WTC11 (cell line): ENCODE results near the gene MMS19.

Source experiments
- CREM ChIP-seq: sonication (generic); formaldehyde crosslinking; IDR thresholded peaks from 2 replicates; pipeline ENCODE4 v1.8.1; 2022; ENCODE audit warnings: mild to moderate bottlenecking, missing genetic modification reagents, moderate library complexity
- E2F1 ChIP-seq: sonication (generic); formaldehyde crosslinking; IDR thresholded peaks from 2 replicates; pipeline ENCODE4 v1.8.0; 2022; ENCODE audit warnings: mild to moderate bottlenecking, missing genetic modification reagents
- ERG ChIP-seq: fragments of 250-450 bp; sonication (Bioruptor Pico); IDR thresholded peaks from 2 replicates; pipeline ENCODE4 v1.8.0; 2021; ENCODE audit warnings: mild to moderate bottlenecking
- NFYB ChIP-seq: sonication (generic); formaldehyde crosslinking; conservative IDR thresholded peaks from 2 replicates; pipeline ENCODE4 v1.8.0; 2022; ENCODE audit warnings: low read depth, missing genetic modification reagents
- NR2C2 ChIP-seq: sonication (generic); formaldehyde crosslinking; IDR thresholded peaks from 2 replicates; pipeline ENCODE4 v1.8.0; 2022; ENCODE audit warnings: mild to moderate bottlenecking, missing genetic modification reagents
- SMAD4 ChIP-seq: sonication (generic); formaldehyde crosslinking; IDR thresholded peaks from 2 replicates; pipeline ENCODE4 v1.8.0; 2022; ENCODE audit warnings: mild to moderate bottlenecking, missing genetic modification reagents
- TCF7 ChIP-seq: sonication (generic); formaldehyde crosslinking; IDR thresholded peaks from 2 replicates; pipeline ENCODE4 v1.8.0; 2022; ENCODE audit warnings: mild to moderate bottlenecking, low read depth, missing genetic modification reagents, moderate library complexity
- ZNF425 ChIP-seq: fragments of 250-450 bp; sonication (Bioruptor Pico); conservative IDR thresholded peaks from 2 replicates; pipeline ENCODE4 v1.9.0; 2021; ENCODE audit warnings: mild to moderate bottlenecking
- TF ChIP-seq, protein P1 (sequence below): fragments of 200-600 bp; IDR thresholded peaks from 2 replicates; pipeline ENCODE4 v1.8.0; 2022; ENCODE audit warnings: antibody characterized with exemption
- TF ChIP-seq, protein P2 (sequence below): sonication (generic); formaldehyde crosslinking; IDR thresholded peaks from 2 replicates; pipeline ENCODE4 v1.8.1; 2023; ENCODE audit warnings: mild to moderate bottlenecking, missing genetic modification reagents
- TF ChIP-seq, protein P3 (sequence below): sonication (generic); formaldehyde crosslinking; IDR thresholded peaks from 2 replicates; pipeline ENCODE4 v1.8.0; 2022; ENCODE audit warnings: mild to moderate bottlenecking, missing genetic modification reagents
- TF ChIP-seq, protein P4 (sequence below): sonication (generic); formaldehyde crosslinking; conservative IDR thresholded peaks from 2 replicates; pipeline ENCODE4 v1.8.1; 2022; ENCODE audit warnings: mild to moderate bottlenecking, missing genetic modification reagents

DNA sequence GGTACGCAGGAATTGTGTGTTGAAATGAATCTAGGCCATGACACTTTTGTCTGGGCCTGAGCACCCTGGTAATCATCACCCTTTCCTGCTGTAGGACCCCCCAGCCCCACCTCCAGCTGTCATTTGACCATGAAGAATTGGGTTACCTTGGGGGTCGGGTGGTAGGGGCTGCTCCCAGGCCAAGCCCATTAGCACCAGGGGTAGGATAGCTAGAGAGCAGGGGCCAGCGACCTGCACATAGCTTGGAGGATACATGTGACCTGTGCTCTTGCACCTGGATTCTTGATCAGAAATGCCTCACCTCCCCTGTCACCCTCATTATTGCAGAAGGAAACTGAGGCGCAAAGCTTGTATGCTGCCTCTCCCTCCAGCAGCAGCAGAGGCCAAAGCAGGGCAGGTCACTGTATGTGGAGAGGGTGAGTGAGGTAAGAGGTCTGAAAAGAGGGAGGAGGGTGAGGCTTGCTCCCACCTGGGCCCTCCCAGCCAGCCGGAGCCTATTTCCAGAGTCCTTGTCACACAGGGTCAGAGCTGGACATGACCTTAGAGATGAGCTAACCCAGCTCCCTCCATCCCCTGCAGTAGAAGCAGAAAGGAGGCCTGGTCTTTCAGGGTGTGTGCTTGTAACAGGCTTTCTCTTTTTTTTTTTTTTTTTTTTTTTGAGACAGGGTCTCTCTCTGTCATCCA is 39.1 kb upstream of the MMS19 start:
- TF ChIP-seq, protein P1, sequence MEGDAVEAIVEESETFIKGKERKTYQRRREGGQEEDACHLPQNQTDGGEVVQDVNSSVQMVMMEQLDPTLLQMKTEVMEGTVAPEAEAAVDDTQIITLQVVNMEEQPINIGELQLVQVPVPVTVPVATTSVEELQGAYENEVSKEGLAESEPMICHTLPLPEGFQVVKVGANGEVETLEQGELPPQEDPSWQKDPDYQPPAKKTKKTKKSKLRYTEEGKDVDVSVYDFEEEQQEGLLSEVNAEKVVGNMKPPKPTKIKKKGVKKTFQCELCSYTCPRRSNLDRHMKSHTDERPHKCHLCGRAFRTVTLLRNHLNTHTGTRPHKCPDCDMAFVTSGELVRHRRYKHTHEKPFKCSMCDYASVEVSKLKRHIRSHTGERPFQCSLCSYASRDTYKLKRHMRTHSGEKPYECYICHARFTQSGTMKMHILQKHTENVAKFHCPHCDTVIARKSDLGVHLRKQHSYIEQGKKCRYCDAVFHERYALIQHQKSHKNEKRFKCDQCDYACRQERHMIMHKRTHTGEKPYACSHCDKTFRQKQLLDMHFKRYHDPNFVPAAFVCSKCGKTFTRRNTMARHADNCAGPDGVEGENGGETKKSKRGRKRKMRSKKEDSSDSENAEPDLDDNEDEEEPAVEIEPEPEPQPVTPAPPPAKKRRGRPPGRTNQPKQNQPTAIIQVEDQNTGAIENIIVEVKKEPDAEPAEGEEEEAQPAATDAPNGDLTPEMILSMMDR = no peak
- TF ChIP-seq ZNF425 (CRISPR knock-in tag) (no peak), TCF7 (CRISPR knock-in tag) (no peak), NFYB (CRISPR knock-in tag) (no peak), NR2C2 (no peak), CREM (CRISPR knock-in tag) (no peak), E2F1 (CRISPR knock-in tag) (no peak), ERG (CRISPR knock-in tag) (no peak), SMAD4 (CRISPR knock-in tag) (no peak)
- TF ChIP-seq, protein P2, sequence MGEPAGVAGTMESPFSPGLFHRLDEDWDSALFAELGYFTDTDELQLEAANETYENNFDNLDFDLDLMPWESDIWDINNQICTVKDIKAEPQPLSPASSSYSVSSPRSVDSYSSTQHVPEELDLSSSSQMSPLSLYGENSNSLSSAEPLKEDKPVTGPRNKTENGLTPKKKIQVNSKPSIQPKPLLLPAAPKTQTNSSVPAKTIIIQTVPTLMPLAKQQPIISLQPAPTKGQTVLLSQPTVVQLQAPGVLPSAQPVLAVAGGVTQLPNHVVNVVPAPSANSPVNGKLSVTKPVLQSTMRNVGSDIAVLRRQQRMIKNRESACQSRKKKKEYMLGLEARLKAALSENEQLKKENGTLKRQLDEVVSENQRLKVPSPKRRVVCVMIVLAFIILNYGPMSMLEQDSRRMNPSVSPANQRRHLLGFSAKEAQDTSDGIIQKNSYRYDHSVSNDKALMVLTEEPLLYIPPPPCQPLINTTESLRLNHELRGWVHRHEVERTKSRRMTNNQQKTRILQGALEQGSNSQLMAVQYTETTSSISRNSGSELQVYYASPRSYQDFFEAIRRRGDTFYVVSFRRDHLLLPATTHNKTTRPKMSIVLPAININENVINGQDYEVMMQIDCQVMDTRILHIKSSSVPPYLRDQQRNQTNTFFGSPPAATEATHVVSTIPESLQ = no peak
- TF ChIP-seq, protein P3, sequence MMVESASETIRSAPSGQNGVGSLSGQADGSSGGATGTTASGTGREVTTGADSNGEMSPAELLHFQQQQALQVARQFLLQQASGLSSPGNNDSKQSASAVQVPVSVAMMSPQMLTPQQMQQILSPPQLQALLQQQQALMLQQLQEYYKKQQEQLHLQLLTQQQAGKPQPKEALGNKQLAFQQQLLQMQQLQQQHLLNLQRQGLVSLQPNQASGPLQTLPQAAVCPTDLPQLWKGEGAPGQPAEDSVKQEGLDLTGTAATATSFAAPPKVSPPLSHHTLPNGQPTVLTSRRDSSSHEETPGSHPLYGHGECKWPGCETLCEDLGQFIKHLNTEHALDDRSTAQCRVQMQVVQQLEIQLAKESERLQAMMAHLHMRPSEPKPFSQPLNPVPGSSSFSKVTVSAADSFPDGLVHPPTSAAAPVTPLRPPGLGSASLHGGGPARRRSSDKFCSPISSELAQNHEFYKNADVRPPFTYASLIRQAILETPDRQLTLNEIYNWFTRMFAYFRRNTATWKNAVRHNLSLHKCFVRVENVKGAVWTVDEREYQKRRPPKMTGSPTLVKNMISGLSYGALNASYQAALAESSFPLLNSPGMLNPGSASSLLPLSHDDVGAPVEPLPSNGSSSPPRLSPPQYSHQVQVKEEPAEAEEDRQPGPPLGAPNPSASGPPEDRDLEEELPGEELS (CRISPR knock-in tag) = no peak
- TF ChIP-seq, protein P4, sequence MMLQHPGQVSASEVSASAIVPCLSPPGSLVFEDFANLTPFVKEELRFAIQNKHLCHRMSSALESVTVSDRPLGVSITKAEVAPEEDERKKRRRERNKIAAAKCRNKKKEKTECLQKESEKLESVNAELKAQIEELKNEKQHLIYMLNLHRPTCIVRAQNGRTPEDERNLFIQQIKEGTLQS (CRISPR knock-in tag) = no peak
